HL-60/S4 treated with phorbol 12-myristate 13-acetate at 8.2 ng/mL for 4 days and 3 days (cell line): ENCODE measurements around the gene WFDC13.
"Not testable (repeated sequence)": the region's sequence is repeated elsewhere in the genome, so short reads cannot be mapped to it uniquely, and the experiment has no call there.

Experiments used
- in situ Hi-C: fragments of 300-500 bp; cut with MboI; formaldehyde crosslinking; loops from 2 replicates; pipeline ENCODE4 v1.15.0; 2022; ENCODE audit warnings: low sequenced_read_pairs

The WFDC13 gene, protein sequence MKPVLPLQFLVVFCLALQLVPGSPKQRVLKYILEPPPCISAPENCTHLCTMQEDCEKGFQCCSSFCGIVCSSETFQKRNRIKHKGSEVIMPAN

DNA sequence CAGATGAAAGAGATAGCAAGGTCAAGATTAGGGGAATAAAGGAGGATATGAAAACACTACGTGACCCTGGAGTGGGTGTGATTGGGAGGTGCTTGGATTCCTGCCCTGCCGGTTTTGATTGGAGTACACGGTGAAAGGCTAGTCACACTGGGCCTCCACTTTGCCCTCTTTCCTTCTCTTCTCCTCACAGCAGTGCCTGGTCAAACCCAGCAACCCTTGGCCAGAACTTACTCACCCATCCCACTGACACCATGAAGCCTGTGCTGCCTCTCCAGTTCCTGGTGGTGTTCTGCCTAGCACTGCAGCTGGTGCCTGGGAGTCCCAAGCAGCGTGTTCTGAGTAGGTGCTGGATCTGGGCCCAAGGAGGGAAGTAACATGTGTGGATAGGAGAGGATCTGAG, at the start of gene WFDC13:
TSS of gene WFDC13 (plus strand) at position 166 of the 400 bp plus-strand sequence. CDS start at position 252, 86 bp downstream.
- in situ Hi-C loops: no loop called here

DNA sequence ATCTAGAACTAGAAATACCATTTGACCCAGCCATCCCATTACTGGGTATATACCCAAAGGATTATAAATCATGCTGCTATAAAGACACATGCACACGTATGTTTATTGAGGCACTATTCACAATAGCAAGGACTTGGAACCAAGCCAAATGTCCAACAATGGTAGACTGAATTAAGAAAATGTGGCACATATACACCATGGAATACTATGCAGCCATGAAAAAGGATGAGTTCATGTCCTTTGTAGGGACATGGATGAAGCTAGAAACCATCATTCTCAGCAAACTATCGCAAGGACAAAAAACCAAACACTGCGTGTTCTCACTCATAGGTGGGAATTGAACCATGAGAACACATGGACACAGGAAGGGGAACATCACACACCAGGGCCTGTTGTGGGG, 44.8 kb upstream of the WFDC13 start:
- in situ Hi-C loops: not testable (repeated sequence)

DNA sequence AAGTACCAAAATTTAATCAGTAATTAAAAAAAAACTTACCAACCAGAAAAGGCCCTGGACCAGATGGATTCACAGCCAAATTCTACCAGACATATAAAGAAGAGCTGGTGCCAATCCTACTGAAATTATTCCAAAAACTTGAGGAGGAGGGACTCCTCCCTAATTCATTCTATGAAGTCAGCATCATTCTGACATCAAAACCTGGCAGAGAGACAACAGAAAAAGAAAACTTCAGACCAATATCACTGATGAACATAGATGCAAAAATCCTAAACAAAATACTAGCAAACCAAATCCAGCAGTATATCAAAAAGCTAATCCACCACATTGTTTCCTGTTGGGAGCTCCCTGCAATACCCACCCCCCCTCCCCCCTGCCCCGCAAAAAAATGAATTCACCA, 31.7 kb upstream of the WFDC13 start, which contains the start of gene WFDC11:
TSS of gene WFDC11 (minus strand) at position 101 of the 400 bp plus-strand sequence. CDS start 19,639 bp downstream, outside the sequence.
- in situ Hi-C loops: no loop called here

DNA sequence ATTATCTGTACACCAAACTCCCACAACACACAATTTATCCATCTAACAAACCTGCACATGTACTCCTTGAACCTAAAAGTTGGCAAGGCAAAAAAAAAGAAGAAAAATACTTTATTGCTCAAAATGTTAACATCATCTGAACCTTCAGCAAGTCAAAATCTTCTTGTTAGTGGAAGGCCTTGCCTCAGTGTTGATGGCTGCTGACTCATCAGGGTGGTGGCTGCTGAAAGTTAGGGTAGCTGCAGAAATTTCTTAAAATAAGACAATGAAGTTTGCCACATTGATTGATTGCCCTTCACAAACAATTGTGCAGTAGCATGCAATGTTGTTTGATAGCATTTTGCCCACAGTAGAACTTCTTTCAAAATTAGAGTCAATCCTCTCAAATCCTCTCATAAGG, 29.1 kb upstream of the WFDC13 start:
- in situ Hi-C loops: no loop called here

GRCh38 chr20:45679650-45680049, 22.2 kb upstream of the WFDC13 start:
- in situ Hi-C loops: no loop called here

DNA sequence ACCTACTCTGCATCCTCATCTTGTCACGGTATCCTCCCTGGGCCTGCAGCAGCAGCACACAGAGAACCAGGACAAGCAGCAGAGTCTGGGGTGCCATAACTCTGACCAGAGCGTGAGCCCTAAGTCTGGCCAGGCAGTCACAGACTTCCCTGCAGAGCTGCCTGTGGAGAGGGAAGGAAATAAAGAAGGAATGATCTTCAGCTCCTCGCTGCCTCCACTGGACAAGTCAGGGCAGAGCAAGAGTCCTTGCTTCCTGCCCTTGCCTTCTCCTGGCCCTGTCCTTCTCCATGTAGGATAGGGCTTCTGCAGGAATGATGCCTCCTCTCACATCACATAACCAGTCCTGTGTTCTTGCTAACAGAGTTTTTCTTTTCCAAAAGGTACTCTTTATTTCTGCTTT, 15.9 kb upstream of the WFDC13 start:
- in situ Hi-C loops: no loop called here

- in situ Hi-C loops: not testable (repeated sequence)
Measured at GRCh38 chr20:45693346-45693745, 8.5 kb upstream of the WFDC13 start.

- in situ Hi-C loops: no loop called here
Measured at GRCh38 chr20:45695496-45695895, 6.3 kb upstream of the WFDC13 start.

GRCh38 chr20:45701104-45701503, 734 bp upstream of the WFDC13 start:
- in situ Hi-C loops: no loop called here

GRCh38 chr20:45704969-45705637, 3.3 kb downstream of the WFDC13 start, which contains the start of gene WFDC10B:
WFDC10B (minus strand) TSS chr20:45705019; CDS start chr20:45685992, 19,027 bp downstream.
- in situ Hi-C loops: no loop called here

- in situ Hi-C loops: not testable (repeated sequence)
Measured at GRCh38 chr20:45716141-45716688, 14.4 kb downstream of the WFDC13 start.

- in situ Hi-C loops: no loop called here
Measured at GRCh38 chr20:45722047-45722446, 20.2 kb downstream of the WFDC13 start, which contains the start of gene SPINT4. SPINT4 (plus strand) TSS chr20:45722347; CDS start chr20:45722368, 21 bp downstream.

DNA sequence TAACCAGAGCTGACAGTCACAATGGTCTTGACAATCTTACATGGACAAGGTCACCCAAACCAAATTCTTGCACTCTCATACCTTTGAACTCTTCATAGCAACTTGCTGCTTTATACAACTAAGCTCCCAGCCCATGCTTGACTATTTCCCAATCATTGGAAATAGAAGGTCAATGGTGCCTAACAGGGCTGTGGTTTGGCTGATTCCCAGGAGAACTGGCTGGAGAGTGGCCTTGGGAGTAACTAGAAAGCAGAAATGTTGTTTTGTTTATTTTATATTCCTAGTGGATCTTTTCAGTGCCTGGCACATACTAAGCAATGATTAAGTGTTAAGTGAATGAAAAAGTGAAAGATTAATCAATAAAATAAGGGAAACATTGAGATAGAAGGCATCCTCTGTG, 23.3 kb downstream of the WFDC13 start:
- in situ Hi-C loops: no loop called here

DNA sequence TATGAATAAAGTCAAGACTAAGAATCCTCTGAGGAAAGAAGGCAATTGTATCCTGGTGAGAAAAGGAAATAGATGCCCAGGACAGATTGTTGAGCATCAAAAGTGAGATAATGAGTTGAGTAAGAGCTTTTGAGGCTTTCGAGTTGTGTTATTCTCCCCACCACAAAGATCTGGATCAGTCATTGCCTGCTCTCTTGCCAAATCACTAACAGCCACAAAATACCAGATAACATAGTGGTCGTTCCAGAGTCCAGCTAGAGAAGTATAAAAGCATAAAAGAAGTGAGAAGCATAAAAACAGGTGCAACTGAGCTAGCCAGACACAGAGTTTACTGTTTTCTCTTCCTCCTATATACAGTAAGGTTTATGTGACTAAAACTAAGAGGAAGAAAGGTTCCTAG, 25.2 kb downstream of the WFDC13 start:
- in situ Hi-C loops: no loop called here

- in situ Hi-C loops: no loop called here
Measured at GRCh38 chr20:45732199-45732598, 30.4 kb downstream of the WFDC13 start.

DNA sequence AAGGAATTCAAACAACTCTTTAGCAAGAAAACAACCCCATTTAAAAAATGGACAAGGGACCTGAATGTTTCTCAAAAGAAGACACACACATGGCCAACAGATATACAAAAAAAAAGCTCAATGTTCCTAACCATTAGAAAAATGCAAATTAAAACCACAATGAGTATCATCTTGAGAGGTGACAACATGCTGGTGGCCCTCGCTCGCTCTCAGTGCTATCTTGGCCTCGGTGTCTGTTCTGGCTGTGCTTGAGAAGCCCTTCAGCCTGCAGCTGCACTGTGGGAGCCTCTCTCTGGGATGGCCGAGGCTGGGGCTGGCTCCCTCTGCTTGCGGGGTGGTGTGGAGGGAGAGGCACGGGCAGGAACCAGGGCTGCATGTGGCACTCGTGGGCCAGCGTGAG, 33.7 kb downstream of the WFDC13 start:
- in situ Hi-C loops: no loop called here

DNA sequence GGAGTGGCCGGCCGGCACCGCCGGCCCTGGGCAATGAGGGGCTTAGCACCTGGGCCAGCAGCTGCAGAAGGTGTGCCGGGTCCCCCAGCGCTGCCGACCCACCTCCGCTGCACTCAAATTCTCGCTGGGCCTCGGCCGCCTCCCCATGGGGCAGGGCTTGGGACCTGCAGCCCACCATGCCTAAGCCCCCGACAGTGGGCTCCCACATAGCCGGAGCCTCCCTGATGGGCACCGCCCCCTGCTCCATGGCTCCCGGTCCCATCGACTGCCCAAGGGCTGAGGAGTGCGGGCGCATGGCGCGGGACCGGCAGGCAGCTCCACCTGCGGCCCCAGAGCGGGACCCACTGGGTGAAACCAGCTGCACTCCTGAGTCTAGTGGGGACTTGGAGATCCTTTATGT, 34.1 kb downstream of the WFDC13 start:
- in situ Hi-C loops: no loop called here

DNA sequence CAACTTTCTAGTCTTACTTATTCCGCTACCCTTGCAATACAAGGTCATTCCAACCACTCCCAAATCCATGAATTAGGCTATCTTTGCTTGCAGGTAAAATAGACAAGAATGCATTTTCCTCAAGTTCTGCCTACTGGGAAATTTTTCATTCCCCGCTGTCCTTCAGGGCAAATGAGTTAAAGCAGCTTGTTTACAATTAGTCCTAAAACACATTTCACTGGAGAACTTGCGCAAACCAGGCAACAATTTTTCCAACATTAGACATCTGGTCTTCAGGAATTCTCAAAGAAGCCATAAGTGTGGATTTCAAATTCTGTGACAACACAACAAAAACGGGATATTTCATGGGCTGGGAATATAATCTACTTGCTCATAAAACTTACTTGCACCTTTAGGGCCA, 40.8 kb downstream of the WFDC13 start:
- in situ Hi-C loops: no loop called here

DNA sequence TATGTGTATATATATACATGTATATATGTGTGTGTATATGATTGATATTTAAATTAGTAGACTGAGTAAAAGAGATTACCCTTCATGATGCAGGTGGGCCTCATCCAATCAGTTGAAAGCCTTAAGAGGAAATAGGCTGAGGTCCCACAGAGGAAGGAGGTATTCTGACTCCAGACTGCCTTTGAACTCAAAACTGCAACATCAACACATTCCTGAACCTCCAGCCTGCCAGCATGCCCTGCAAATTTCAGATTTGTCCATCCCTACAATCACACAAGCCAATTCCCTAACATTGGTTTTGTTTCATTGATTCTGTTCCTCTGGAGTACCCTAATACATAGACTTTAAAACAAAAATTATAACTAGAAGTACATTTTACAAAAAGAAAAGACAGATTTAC, 43.2 kb downstream of the WFDC13 start:
- in situ Hi-C loops: no loop called here

- in situ Hi-C loops: loop anchor here (25.0 kb wide), 2 partner anchors 189 to 439 kb away; partner anchors contain the start of genes MATN4 and RBPJL
Measured at GRCh38 chr20:45751721-45752120, 49.9 kb downstream of the WFDC13 start.

DNA sequence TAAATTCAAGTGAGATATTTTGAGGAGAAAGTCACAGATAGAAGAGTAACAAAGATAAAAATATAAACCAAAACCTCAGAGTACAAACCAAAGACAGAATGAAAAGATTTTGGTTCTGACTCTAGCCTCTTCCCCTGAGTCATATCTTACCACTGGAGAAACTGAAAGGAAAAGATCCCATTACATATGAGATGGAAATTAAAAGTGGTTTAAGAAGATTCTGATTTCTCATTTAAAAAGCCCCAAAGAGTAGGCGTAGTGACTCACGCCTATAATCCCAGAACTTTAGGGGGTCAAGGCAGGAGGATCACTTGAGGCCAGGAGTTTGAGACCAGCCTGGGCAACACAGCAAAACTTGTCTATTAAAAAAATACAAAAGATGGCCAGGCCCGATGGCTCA, 50.9 kb downstream of the WFDC13 start:
- in situ Hi-C loops: loop anchor here (25.0 kb wide), 2 partner anchors 190 to 440 kb away; partner anchors contain the start of genes MATN4 and RBPJL

GRCh38 chr20:45758096-45758495, 56.3 kb downstream of the WFDC13 start:
- in situ Hi-C loops: loop anchor here (25.0 kb wide), 2 partner anchors 196 to 446 kb away; partner anchors contain the start of genes MATN4 and RBPJL
